ENCODE data around the gene CFAP410.

Gene CFAP410

GRCh38 chr21:44282370-44282769, 56.8 kb downstream of the CFAP410 start:
- no peak for DNase-seq

- no peak for DNase-seq
Observed at GRCh38 chr21:44281801-44282200, 57.4 kb downstream of the CFAP410 start.

GRCh38 chr21:44279354-44280260, 59.6 kb downstream of the CFAP410 start:
- DNase-seq = no peak
